Measurements from ENCODE around the gene PTPRD.

The PTPRD gene

GRCh38 chr9:8429768-8430167 lies 2183.0 kb downstream of the PTPRD start:
- POLR2A ChIA-PET = no interaction called here
- TF ChIP-seq CTCF (IDR thresholded peaks at IDR 0.05; ENCODE audit: control extremely low read depth, extremely low read depth, low read depth, missing control alignments) = no peak
- CTCF ChIA-PET = interaction anchor here (1.3 kb wide), 1 partner anchor 10 kb away, joined by 3 read pairs; no protein-coding TSS in a partner anchor
- DNase-seq (ENCODE audit: extremely low spot score) = no peak

GRCh38 chr9:8429157-8429556 lies 2183.6 kb downstream of the PTPRD start:
- ChIA-PET CTCF (interaction anchor here (1.3 kb wide), 1 partner anchor 10 kb away, joined by 3 read pairs; no protein-coding TSS in a partner anchor), POLR2A (no interaction called here)
- no peak for DNase-seq (ENCODE audit: extremely low spot score)
- no peak for TF ChIP-seq CTCF (IDR thresholded peaks at IDR 0.05; ENCODE audit: control extremely low read depth, extremely low read depth, low read depth, missing control alignments)

GRCh38 chr9:8428389-8428788 lies 2184.4 kb downstream of the PTPRD start:
- TF ChIP-seq CTCF (IDR thresholded peaks at IDR 0.05; ENCODE audit: control extremely low read depth, extremely low read depth, low read depth, missing control alignments) = no peak
- DNase-seq (ENCODE audit: extremely low spot score) = no peak
- CTCF ChIA-PET = no interaction called here
- POLR2A ChIA-PET = no interaction called here

- TF ChIP-seq CTCF (IDR thresholded peaks at IDR 0.05; ENCODE audit: control extremely low read depth, extremely low read depth, low read depth, missing control alignments) = no peak
- no peak for DNase-seq (ENCODE audit: extremely low spot score)
- ChIA-PET POLR2A (no interaction called here), CTCF (no interaction called here)
Observed at GRCh38 chr9:8424786-8425410, 2187.9 kb downstream of the PTPRD start.

- TF ChIP-seq CTCF (IDR thresholded peaks at IDR 0.05; ENCODE audit: control extremely low read depth, extremely low read depth, low read depth, missing control alignments) = no peak
- no peak for DNase-seq (ENCODE audit: extremely low spot score)
- ChIA-PET CTCF (interaction anchor here (1.1 to 2.1 kb wide), 3 partner anchors 13 to 162 kb away, joined by 3 to 6 read pairs (median 3); no protein-coding TSS in a partner anchor), POLR2A (no interaction called here)
Observed at GRCh38 chr9:8420416-8420815, 2192.4 kb downstream of the PTPRD start.

- DNase-seq (ENCODE audit: extremely low spot score) = no peak
- ChIA-PET CTCF (interaction anchor here (1.1 to 2.1 kb wide), 3 partner anchors 12 to 161 kb away, joined by 3 to 6 read pairs (median 3); no protein-coding TSS in a partner anchor), POLR2A (no interaction called here)
- no peak for TF ChIP-seq CTCF (IDR thresholded peaks at IDR 0.05; ENCODE audit: control extremely low read depth, extremely low read depth, low read depth, missing control alignments)
Observed at GRCh38 chr9:8419596-8420275, 2193.1 kb downstream of the PTPRD start.
